ENCODE measurements around the gene RAB27A. TPM values are rescaled to one million over a fixed set of nuclear protein-coding genes. Genes with fewer than 3 reads are reported as not detected.

Gene RAB27A
- total RNA-seq, 4 donors from 2014 or later = 8.3 to 30.8 (median 18.2) TPM

- Histone ChIP-seq H3K27me3 (no peaks in the 10 kb centered on the region), H3K36me3 (no peaks in the 10 kb centered on the region), H3K9me3 (no peaks in the 10 kb centered on the region), H3K4me3 (no peak overlapping the region), H3K27ac (peak overlapping the region in 1 of 4 donors; percentile 1), H3K4me1 (peaks cover 0 to 16% (median 2%) of the 10 kb centered on the region in 4 donors)
- no peak for DNase-seq
- no peak for TF ChIP-seq POLR2A (IDR thresholded peaks at IDR 0.05)
- TF ChIP-seq, protein P1, sequence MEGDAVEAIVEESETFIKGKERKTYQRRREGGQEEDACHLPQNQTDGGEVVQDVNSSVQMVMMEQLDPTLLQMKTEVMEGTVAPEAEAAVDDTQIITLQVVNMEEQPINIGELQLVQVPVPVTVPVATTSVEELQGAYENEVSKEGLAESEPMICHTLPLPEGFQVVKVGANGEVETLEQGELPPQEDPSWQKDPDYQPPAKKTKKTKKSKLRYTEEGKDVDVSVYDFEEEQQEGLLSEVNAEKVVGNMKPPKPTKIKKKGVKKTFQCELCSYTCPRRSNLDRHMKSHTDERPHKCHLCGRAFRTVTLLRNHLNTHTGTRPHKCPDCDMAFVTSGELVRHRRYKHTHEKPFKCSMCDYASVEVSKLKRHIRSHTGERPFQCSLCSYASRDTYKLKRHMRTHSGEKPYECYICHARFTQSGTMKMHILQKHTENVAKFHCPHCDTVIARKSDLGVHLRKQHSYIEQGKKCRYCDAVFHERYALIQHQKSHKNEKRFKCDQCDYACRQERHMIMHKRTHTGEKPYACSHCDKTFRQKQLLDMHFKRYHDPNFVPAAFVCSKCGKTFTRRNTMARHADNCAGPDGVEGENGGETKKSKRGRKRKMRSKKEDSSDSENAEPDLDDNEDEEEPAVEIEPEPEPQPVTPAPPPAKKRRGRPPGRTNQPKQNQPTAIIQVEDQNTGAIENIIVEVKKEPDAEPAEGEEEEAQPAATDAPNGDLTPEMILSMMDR (IDR thresholded peaks at IDR 0.05) = no peak
Measured at GRCh38 chr15:55247766-55248427, 41.7 kb downstream of the RAB27A start.

- no peaks in the 10 kb centered on the region for H3K9me3 ChIP-seq
- no peak for DNase-seq
- no peaks in the 10 kb centered on the region for H3K27me3 ChIP-seq
- no peak overlapping the region for H3K27ac ChIP-seq
- H3K4me1 ChIP-seq = peaks cover 0 to 16% (median 2%) of the 10 kb centered on the region in 4 donors
- H3K36me3 ChIP-seq = no peaks in the 10 kb centered on the region
- H3K4me3 ChIP-seq = no peak overlapping the region
- TF ChIP-seq, protein P1 (IDR thresholded peaks at IDR 0.05) = no peak
- no peak for TF ChIP-seq POLR2A (IDR thresholded peaks at IDR 0.05)
Measured at GRCh38 chr15:55247311-55247710, 42.3 kb downstream of the RAB27A start.

DNA sequence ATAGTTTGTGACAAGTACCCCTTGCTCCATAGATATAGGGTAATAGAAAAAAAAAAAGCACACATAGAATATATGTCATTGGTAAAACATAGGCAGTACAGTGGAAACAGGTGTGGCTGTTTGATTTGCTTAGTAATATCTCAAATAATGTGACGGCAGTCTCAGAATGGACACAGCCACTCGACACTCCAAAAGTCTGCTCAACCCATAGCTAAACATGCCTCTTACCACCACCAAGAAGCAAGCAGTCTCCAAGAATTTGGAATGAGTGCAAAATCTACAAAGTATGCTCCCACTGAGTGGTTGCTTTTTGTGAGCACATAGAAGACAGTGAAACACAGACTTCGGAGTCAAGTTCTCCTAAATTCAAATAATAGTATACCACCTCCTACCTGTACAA lies 43.0 kb downstream of the RAB27A start:
- DNase-seq = no peak
- Histone ChIP-seq H3K4me3 (no peak overlapping the region), H3K9me3 (no peaks in the 10 kb centered on the region), H3K27ac (peak overlapping the region in 1 of 4 donors; percentile 12), H3K27me3 (no peaks in the 10 kb centered on the region), H3K4me1 (peaks cover 0 to 16% (median 2%) of the 10 kb centered on the region in 4 donors), H3K36me3 (no peaks in the 10 kb centered on the region)
- no peak for TF ChIP-seq POLR2A (IDR thresholded peaks at IDR 0.05)
- TF ChIP-seq, protein P1 (IDR thresholded peaks at IDR 0.05) = no peak

DNA sequence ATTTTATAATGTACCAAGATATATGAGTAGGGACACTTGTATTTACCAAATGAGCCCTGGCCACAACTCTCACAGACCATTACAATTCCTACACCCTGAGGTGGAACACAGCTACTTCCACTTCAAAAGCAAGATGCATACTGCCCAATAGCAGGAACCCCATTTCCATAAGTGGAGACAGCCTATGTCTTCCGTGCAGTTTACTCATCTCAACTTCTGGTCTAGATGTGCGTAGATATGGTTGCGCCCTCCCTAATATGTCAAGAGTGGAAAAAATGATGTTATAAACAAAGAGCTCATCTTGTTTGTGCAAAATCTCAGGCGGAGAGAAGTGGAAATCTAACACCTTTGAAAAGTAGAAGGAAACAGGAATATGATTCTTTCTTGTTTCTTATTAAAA lies 44.6 kb downstream of the RAB27A start:
- H3K4me1 ChIP-seq = peaks cover 0 to 4% (median 2%) of the 10 kb centered on the region in 4 donors
- H3K36me3 ChIP-seq = no peaks in the 10 kb centered on the region
- TF ChIP-seq POLR2A (IDR thresholded peaks at IDR 0.05) = no peak
- TF ChIP-seq, protein P1 (IDR thresholded peaks at IDR 0.05) = no peak
- no peak overlapping the region for H3K27ac ChIP-seq
- no peaks in the 10 kb centered on the region for H3K27me3 ChIP-seq
- H3K4me3 ChIP-seq = no peak overlapping the region
- no peak for DNase-seq
- H3K9me3 ChIP-seq = no peaks in the 10 kb centered on the region

- no peaks in the 10 kb centered on the region for H3K27me3 ChIP-seq
- TF ChIP-seq, protein P1 (IDR thresholded peaks at IDR 0.05) = no peak
- TF ChIP-seq POLR2A (IDR thresholded peaks at IDR 0.05) = no peak
- H3K36me3 ChIP-seq = no peaks in the 10 kb centered on the region
- no peak overlapping the region for H3K4me3 ChIP-seq
- H3K4me1 ChIP-seq = no peaks in the 10 kb centered on the region
- no peak for DNase-seq
- H3K27ac ChIP-seq = no peak overlapping the region
- no peaks in the 10 kb centered on the region for H3K9me3 ChIP-seq
Measured at GRCh38 chr15:55241891-55242290, 47.7 kb downstream of the RAB27A start.
